ENCODE results near the gene PPP6C.
"Not testable (repeated sequence)": the region's sequence is repeated elsewhere in the genome, so short reads cannot be mapped to it uniquely, and the experiment has no call there.

Gene PPP6C

DNA sequence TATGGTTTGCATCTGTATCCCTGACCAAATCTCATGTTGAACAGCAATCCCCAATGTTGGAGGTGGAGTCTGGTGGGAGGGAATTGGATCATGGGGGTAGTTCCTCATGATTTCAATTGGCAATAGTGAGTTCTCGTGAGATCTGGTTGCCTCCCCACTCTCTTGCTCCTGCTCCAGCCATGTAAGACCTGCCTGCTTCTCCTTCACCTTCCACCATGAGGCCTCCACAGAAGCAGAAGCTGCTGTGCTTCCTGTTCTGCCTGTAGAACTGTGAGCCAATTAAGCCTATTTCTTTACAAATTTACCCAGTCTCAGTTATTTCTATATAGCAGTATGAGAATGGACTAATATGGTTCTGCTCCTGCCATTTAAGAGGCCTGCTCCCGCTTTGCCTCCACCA, 79.1 kb downstream of the PPP6C start:
- Histone ChIP-seq H3K9me3 (replicated peaks; ENCODE audit: low read length) (no peaks in the 10 kb centered on the region), H3K4me1 (ENCODE audit: control insufficient read depth, insufficient read depth, low read length) (peaks cover 4% of the 10 kb centered on the region), H3K4me3 (ENCODE audit: low read length) (no peak overlapping the region), H3K36me3 (ENCODE audit: insufficient read depth, low read length) (no peaks in the 10 kb centered on the region), H3K27me3 (ENCODE audit: control insufficient read depth, insufficient read depth, low read length) (no peaks in the 10 kb centered on the region), H3K4me2 (ENCODE audit: low read length) (no peak overlapping the region), H3K9ac (ENCODE audit: low read depth, low read length) (no peak overlapping the region)

DNA sequence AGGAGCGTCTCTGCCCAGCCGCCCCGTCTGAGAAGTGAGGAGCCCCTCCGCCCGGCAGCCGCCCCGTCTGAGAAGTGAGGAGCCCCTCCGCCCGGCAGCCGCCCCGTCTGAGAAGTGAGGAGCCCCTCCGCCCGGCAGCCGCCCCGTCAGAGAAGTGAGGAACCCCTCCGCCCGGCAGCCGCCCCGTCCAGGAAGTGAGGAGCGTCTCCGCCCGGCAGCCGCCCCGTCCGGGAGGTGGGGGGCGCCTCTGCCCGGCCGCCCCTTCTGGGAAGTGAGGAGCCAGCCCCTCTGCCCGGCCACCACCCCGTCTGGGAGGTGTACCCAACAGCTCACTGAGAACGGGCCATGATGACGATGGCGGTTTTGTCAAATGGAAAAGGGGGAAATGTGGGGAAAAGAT, 81.1 kb downstream of the PPP6C start:
- not testable (repeated sequence) for H3K9me3 ChIP-seq (replicated peaks; ENCODE audit: low read length); H3K9ac ChIP-seq (ENCODE audit: low read depth, low read length); H3K4me3 ChIP-seq (ENCODE audit: low read length); H3K4me1 ChIP-seq (ENCODE audit: control insufficient read depth, insufficient read depth, low read length); H3K27me3 ChIP-seq (ENCODE audit: control insufficient read depth, insufficient read depth, low read length); H3K4me2 ChIP-seq (ENCODE audit: low read length); H3K36me3 ChIP-seq (ENCODE audit: insufficient read depth, low read length)

DNA sequence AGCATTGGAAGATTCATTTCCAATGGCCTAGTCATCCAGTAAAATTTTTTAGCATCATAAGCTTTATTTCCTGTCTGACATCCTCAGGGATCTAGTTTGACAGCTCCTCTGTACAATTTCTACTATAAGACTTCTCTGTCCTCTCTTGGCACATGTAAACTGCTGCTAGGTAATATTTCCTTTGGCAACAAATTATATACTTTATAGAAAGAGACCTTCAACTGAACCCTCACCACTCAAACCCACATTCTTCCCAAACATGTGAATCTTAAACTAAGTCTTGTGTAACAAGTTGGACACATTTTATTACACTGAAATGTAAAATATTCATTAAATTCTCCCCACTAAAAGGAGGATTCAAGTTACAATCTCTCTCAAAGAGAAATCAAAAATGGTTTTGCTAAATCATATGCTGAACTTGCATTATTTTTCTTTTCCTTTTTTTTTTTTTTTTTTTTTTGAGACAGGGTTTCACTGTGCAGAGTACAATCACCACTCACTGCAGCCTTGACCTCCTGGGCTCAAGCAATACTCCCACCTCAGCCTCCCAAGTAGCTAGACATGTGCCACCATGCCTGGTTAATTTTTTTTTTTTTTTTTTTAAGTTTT, 83.2 kb downstream of the PPP6C start:
- Histone ChIP-seq H3K4me3 (ENCODE audit: low read length) (no peak overlapping the region), H3K4me2 (ENCODE audit: low read length) (no peak overlapping the region), H3K9me3 (replicated peaks; ENCODE audit: low read length) (no peaks in the 10 kb centered on the region), H3K27me3 (ENCODE audit: control insufficient read depth, insufficient read depth, low read length) (no peaks in the 10 kb centered on the region), H3K9ac (ENCODE audit: low read depth, low read length) (no peak overlapping the region), H3K36me3 (ENCODE audit: insufficient read depth, low read length) (no peaks in the 10 kb centered on the region), H3K4me1 (ENCODE audit: control insufficient read depth, insufficient read depth, low read length) (peaks cover 4% of the 10 kb centered on the region)

DNA sequence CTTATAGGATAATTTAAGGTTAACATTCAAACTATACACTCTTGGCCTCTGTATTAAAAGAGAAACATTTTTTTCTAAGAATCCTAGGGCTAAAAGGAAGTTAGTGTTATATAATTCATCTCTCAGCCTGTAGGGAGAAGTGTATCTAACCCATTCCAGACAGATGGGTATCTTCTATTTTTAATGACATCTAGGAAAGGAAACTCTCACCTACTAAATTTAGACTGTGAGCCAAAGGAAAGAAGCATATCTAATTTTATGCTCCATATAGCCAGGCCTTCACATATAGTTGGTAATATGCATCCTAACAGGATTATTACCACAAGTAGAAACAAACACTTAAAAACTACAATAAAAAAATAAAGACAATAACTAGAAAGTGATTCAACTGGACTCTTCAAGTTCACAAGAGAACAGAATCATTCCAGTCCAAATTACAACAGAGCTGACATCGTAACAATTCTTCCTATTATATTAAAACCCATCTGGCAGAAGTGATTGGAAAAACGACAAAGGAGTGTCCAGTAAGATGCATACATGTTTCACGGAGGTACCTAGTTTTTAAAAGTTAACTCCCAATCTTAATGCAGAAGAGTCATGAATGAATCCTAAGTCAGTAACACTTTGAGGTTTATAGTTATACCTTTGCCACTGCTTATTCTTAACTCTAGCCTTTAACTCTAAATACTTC, 85.7 kb downstream of the PPP6C start:
- Histone ChIP-seq H3K27me3 (ENCODE audit: control insufficient read depth, insufficient read depth, low read length) (no peaks in the 10 kb centered on the region), H3K4me3 (ENCODE audit: low read length) (no peak overlapping the region), H3K4me2 (ENCODE audit: low read length) (no peak overlapping the region), H3K9ac (ENCODE audit: low read depth, low read length) (no peak overlapping the region), H3K9me3 (replicated peaks; ENCODE audit: low read length) (no peaks in the 10 kb centered on the region), H3K36me3 (ENCODE audit: insufficient read depth, low read length) (no peaks in the 10 kb centered on the region), H3K4me1 (ENCODE audit: control insufficient read depth, insufficient read depth, low read length) (peaks cover 14% of the 10 kb centered on the region)

DNA sequence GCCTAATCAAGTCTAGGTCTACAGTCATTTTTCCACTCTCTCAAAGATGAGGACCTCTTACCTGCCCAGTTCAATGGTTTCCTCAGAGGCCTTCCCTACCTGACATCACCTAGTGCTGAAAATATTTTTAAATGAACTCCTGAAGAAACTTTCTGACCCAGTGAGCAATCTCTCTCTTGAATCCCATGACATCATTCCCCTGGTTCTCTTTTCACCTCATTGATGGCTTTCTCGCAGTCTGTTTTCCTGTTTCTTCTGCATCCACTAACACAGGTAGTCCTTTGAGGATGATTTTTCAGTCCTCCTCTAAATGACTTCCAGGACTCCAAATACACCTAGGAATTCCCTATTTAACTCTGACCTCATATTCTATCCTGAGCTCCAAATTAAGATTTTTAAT, 86.6 kb downstream of the PPP6C start:
- H3K4me3 ChIP-seq (ENCODE audit: low read length): no peak overlapping the region
- H3K4me1 ChIP-seq (ENCODE audit: control insufficient read depth, insufficient read depth, low read length): peaks cover 20% of the 10 kb centered on the region
- H3K27me3 ChIP-seq (ENCODE audit: control insufficient read depth, insufficient read depth, low read length): no peaks in the 10 kb centered on the region
- H3K9ac ChIP-seq (ENCODE audit: low read depth, low read length): no peak overlapping the region
- no peaks in the 10 kb centered on the region for H3K36me3 ChIP-seq (ENCODE audit: insufficient read depth, low read length)
- no peaks in the 10 kb centered on the region for H3K9me3 ChIP-seq (replicated peaks; ENCODE audit: low read length)
- no peak overlapping the region for H3K4me2 ChIP-seq (ENCODE audit: low read length)

DNA sequence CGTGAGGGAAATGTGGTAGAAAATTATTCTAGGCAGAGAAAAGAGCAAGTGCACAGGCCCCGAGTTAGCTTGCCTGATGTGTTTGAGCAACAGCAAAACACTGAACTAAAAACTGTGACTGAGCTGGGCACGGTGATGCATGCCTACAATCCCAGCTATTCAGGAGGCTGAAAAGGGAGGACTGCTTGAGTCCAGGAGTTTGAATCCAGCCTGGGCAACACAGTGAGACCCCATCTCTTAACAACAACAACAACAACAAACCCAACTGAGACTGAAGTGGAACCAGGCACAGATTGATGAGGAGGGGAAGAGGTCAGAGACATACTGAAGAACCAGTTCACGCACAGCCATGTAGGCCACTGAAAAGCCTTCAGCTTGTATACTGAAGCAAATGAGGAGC, 88.8 kb downstream of the PPP6C start:
- Histone ChIP-seq H3K4me1 (ENCODE audit: control insufficient read depth, insufficient read depth, low read length) (peaks cover 16% of the 10 kb centered on the region), H3K27me3 (ENCODE audit: control insufficient read depth, insufficient read depth, low read length) (no peaks in the 10 kb centered on the region), H3K4me2 (ENCODE audit: low read length) (no peak overlapping the region), H3K9me3 (replicated peaks; ENCODE audit: low read length) (no peaks in the 10 kb centered on the region), H3K36me3 (ENCODE audit: insufficient read depth, low read length) (no peaks in the 10 kb centered on the region), H3K9ac (ENCODE audit: low read depth, low read length) (no peak overlapping the region), H3K4me3 (ENCODE audit: low read length) (no peak overlapping the region)

DNA sequence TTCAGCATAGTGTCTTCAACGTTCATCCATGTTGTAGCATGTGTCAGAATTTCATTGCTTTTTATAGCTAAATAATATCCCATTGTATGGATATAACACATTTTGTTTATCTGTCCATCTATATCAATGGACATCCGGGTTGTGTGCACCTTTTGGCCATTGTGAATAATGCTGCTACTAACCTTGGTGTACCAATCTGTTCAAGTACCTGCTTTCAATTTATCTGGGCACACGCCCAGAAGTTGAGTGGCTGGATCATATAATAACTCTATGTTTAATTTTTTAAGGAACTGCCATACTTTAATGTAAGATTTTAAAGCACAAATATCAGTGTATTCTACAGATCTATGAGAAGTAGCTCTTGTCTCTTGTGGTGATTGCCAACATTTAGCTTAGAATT, 89.8 kb downstream of the PPP6C start:
- Histone ChIP-seq H3K4me1 (ENCODE audit: control insufficient read depth, insufficient read depth, low read length) (peaks cover 16% of the 10 kb centered on the region), H3K27me3 (ENCODE audit: control insufficient read depth, insufficient read depth, low read length) (no peaks in the 10 kb centered on the region), H3K4me3 (ENCODE audit: low read length) (no peak overlapping the region), H3K9me3 (replicated peaks; ENCODE audit: low read length) (no peaks in the 10 kb centered on the region), H3K36me3 (ENCODE audit: insufficient read depth, low read length) (no peaks in the 10 kb centered on the region), H3K9ac (ENCODE audit: low read depth, low read length) (no peak overlapping the region), H3K4me2 (ENCODE audit: low read length) (no peak overlapping the region)
